Stimulated activated CD4-positive, alpha-beta T cell treated with anti-CD3 and anti-CD28 coated beads, TNF-alpha, amount 100 ng/mL, for 24 hours (primary cell): ENCODE measurements around the gene PRICKLE1.

Experiments
- DNase-seq, 3 experiments: peaks; one replicate each; pipeline ENCODE4 v3.0.0-alpha.2; 2020; ENCODE audit warnings: low read depth in 3 of 3

PRICKLE1 gene

GRCh38 chr12:42588524-42589464, 752 bp downstream of the PRICKLE1 start:
- peak in 1 of 3 experiments; percentile 7 for DNase-seq

- no peak for DNase-seq
Measured at GRCh38 chr12:42587601-42588523, 1.7 kb downstream of the PRICKLE1 start.

- DNase-seq = no peak
Measured at GRCh38 chr12:42586268-42586667, 3.3 kb downstream of the PRICKLE1 start.

GRCh38 chr12:42585841-42586216, 3.7 kb downstream of the PRICKLE1 start:
- DNase-seq = no peak

GRCh38 chr12:42585154-42585840, 4.2 kb downstream of the PRICKLE1 start:
- no peak for DNase-seq

- no peak for DNase-seq
Measured at GRCh38 chr12:42584651-42585111, 4.9 kb downstream of the PRICKLE1 start.

- DNase-seq = no peak
Measured at GRCh38 chr12:42583016-42583415, 6.5 kb downstream of the PRICKLE1 start.

- DNase-seq = no peak
Measured at GRCh38 chr12:42582498-42582897, 7.0 kb downstream of the PRICKLE1 start.

GRCh38 chr12:42582050-42582449, 7.5 kb downstream of the PRICKLE1 start:
- DNase-seq = no peak

- no peak for DNase-seq
Measured at GRCh38 chr12:42576374-42576773, 13.2 kb downstream of the PRICKLE1 start.

GRCh38 chr12:42575717-42576116, 13.8 kb downstream of the PRICKLE1 start:
- DNase-seq = no peak

GRCh38 chr12:42574851-42575266, 14.7 kb downstream of the PRICKLE1 start:
- no peak for DNase-seq

- DNase-seq = no peak
Measured at GRCh38 chr12:42571327-42572009, 18.1 kb downstream of the PRICKLE1 start.

GRCh38 chr12:42570076-42570475, 19.5 kb downstream of the PRICKLE1 start:
- DNase-seq = no peak

GRCh38 chr12:42568952-42569915, 20.3 kb downstream of the PRICKLE1 start:
- DNase-seq = no peak

GRCh38 chr12:42565633-42566032, 23.9 kb downstream of the PRICKLE1 start:
- DNase-seq = no peak

- DNase-seq = no peak
Measured at GRCh38 chr12:42564996-42565395, 24.6 kb downstream of the PRICKLE1 start.

GRCh38 chr12:42564556-42564955, 25.0 kb downstream of the PRICKLE1 start:
- DNase-seq = no peak

GRCh38 chr12:42560977-42561376, 28.6 kb downstream of the PRICKLE1 start:
- no peak for DNase-seq

GRCh38 chr12:42557586-42558172, 31.9 kb downstream of the PRICKLE1 start:
- no peak for DNase-seq
